Stimulated activated CD8-positive, alpha-beta memory T cell treated with anti-CD3 and anti-CD28 coated beads, Interleukin-15, amount 100 ng/mL, for 4 hours (primary cell): Measurements from ENCODE around the gene NPAS3.
"Not testable (repeated sequence)": the region's sequence is repeated elsewhere in the genome, so short reads cannot be mapped to it uniquely, and the experiment has no call there.

Experiments used
- DNase-seq, 2 donors: peaks; one replicate each; pipeline ENCODE4 v3.0.0-alpha.2; 2020; ENCODE audit warnings: low read depth in 2 of 2

NPAS3 gene

DNA sequence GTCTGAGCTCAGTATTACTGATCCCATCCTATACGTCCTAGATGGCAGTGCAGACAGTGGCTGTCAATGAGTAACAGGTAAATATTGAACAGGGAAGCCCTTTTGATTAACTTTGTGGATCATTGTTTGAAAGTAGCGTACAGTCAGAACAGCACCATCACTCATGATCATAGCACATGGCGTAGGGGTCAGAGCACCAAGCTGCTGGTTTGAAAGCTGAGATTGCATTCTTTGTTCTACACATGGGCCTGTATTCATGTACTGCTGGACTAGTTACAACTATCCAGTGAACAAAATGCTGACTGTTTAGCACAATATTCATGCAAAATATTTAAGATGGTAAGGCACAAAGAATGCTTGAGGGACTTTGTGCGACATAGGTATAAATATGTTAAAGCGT lies 131.8 kb downstream of the NPAS3 start:
- DNase-seq = no peak

DNA sequence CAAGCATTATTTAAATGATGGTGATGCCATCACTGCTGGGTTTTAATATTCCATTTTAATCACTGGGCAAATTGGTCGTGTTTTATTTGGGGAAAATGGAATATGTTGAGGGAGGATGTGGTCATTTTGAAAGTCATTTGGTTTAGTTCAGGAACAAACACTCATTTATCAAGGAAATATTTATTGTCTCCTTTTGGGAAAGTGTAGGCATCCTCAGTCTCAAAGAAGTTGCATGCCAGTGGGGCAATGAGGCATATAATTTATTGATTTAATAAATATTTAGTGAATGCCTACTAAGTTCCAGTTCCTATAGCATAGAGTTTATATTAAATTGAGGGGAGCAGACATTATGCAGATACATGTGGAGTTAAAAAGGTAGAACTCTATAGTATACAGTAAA lies 134.3 kb downstream of the NPAS3 start:
- DNase-seq = no peak

DNA sequence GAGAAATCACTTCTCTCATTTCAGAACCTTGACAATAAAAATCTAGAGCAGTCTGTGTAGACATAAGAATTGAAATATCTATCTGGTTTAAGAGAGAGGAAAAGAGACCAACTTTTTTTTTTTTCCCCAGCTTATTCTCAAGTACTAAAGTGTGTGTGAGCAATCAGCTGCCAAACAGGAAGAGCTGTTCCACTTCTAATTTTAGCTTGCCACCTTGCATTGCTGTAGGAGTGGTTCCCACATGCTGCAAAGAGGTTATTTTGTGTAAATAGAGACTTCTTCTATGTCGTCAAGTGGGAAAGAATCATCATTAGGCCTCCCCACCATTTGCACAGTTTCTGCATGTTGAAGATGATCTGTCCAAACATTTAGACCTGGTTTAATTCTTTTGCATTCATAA lies 142.6 kb downstream of the NPAS3 start:
- DNase-seq = no peak

- DNase-seq = no peak
Measured at GRCh38 chr14:33085799-33086198, 147.1 kb downstream of the NPAS3 start.

DNA sequence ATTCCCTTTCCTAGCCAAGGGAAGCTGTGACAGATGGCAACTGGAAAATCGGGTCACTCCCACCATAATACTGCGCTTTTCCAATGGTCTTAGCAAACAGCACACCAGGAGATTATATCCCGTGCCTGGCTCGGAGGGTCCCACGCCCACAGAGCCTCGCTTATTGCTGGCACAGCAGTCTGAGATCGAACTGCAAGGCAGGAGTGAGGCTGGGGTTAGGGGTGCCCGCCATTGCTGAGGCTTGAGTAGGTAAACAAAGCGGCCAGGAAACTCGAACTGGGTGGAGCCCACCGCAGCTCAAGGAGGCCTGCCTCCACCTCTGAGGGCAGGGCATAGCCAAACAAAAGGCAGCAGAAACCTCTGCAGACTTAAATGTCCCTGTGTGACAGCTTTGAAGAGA lies 149.6 kb downstream of the NPAS3 start:
- DNase-seq = not testable (repeated sequence)

DNA sequence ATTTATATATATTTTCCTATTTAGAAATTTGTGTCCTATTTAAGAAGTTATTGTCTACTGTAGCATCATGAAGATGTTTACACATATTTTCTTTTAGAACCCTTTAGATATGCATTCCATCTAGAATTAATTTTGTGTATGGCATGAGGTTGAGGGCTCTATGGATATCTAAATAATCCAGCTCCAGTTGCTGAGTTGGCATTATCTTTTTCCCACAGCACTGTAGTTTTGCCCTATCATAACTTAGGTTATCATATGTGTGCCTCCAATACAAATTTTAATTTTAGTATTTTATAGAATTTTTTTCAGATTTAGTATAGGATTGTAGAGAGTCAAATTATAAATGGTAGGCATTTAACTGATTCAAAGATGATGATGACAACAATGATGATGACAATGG lies 159.3 kb downstream of the NPAS3 start:
- no peak for DNase-seq

GRCh38 chr14:33103489-33103888 lies 164.8 kb downstream of the NPAS3 start:
- DNase-seq = no peak

GRCh38 chr14:33103966-33104365 lies 165.3 kb downstream of the NPAS3 start:
- DNase-seq = no peak

- no peak for DNase-seq
Measured at GRCh38 chr14:33110737-33111443, 172.2 kb downstream of the NPAS3 start.

DNA sequence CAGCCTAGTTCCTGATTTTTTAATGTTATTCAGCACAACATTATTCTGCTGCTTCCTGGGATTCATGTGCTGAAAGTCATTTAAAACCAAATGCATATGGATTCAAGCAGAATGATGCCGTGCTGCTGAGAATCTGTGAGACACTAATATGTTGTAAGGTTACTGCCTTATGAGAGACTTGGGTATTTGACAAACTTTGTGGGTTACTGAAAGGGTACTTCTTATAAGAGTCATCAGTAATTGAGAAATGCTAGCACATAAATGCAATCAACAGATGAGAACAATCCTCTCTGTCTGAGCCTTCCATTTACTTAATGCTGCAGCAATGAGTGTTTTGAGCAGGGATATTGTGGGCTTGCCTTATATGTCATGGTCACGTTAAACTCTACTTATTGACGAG lies 175.7 kb downstream of the NPAS3 start:
- DNase-seq = no peak

DNA sequence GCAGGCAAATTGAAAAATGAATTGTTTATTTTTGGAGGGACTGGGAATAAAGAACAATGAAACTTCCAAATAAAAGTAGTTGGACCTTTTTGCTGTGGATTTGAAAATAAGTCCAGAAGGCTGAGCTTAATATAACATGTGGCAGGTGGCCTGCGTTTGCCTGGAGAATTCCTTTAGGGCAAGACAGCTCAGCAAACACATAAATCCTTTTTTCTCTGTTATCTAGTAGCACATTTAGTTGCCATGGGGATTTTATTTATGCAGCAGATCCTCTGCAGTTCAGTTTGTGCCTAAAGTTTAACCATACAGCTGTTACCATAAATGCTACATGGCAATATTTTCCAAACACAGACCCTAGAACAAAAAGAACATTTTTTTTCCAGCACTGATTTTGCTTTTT lies 180.0 kb downstream of the NPAS3 start:
- DNase-seq = no peak

DNA sequence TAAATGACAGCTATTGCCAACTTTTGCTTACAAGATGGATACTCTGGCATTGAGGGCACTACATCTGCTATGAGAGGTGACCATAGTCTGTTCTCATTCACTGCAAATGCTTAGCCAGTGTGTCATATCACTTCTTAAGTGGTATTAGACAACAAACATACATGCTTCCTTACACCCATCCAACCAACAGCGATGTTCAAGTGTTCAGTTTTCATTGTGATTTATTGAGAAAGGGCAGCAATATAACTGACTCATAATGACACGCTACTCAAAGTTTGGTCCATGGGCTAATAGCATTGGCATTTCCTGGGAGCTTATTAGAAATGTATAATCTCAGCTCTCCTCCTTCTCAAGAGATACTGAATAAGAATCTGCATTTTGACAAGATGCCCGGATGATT lies 181.7 kb downstream of the NPAS3 start:
- DNase-seq = no peak

- DNase-seq = no peak
Measured at GRCh38 chr14:33120966-33121365, 182.3 kb downstream of the NPAS3 start.

DNA sequence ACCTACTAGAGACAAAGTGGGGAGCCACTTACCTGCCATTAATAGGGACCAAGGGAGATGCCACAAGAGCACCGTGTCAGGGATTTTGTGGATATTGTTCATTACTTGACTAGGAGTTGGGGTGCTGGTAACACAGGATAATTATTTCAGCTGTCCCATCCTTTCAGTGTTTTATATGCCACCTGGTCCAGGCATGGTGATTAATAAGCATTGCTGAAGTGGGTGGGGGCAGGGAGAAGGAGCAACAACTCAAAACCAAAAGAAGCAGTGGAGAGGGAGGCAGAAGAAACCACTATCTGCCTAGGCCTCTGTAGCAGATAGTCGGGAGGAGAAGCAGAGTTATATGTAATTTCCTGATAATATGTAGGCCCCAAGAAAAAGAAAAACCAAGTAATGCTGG lies 184.6 kb downstream of the NPAS3 start:
- DNase-seq = no peak

DNA sequence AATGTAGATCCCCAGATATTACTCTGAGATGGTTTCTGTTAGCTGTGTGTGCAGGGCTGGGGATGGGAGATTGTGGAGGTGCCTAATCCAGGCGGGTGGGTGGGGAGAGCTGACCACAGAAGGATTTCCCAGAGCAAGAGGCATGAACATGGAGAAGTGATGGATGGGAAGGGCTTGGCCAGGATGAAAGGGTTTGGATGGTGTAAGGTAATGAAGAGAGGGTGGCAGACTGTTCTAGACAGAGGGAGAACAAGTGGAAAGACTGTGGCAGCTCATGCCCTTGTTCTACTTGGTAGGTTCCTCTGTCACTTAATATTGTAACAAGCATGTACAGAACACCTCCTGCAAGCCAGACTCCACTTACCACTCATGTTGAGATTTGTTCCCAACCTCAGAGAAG lies 187.8 kb downstream of the NPAS3 start:
- no peak for DNase-seq

DNA sequence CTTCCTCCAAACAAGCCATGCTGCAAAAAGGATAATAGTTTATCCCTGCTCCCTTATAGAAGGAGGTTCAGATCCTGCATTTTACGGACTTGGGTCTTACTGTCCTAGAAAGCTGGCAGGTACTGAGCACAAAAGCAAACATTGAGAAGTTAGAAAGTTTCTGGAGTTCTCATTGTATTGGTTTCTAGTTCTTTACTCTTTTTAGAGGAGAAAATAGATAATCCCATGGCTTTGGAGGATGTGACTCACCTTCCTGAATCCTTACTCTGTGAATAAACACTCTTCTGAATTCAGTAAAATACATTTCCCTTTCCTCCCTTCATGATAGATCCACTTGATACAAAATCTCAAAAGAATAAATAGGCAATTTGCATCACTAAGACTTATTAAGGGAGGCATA lies 188.9 kb downstream of the NPAS3 start:
- no peak for DNase-seq

DNA sequence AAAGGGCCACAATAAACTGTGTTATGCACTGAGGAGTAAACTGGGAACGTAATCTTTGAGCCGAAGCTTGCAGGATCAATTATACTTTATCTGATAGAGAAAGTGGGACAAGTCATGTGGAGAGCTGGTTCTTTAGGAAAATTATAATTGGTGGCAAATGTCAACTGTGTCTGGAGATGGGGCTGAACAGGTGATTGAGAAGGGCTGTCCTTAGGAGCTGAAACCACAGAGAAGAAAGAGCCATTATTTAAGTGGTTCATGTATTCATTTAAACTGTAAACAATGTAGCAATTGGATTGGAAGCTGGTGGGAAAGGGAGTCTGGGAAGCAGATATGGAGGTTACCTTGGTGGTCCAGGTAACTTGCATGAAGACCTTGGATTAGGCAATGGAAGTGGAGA lies 193.1 kb downstream of the NPAS3 start:
- no peak for DNase-seq

- DNase-seq = no peak
Measured at GRCh38 chr14:33134162-33134561, 195.5 kb downstream of the NPAS3 start.

DNA sequence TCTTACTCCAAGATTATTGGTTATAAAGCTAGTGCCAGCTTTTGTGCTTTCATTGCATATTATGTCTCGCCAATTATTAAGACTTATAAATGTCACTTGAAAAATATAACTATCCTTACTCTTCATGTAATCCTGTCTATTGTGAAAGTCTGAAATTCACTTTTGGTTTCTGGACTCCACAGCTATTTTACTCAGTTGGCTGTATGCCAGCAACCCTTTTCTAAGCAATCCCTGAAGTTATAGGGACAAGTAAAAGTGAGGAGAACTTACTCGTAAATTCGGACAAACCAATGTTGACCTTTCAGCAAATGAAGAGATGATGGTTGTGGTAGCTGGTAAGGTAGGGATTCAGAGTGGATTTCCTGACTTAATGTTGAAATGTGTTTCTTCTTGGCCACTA lies 196.3 kb downstream of the NPAS3 start:
- DNase-seq = no peak

- no peak for DNase-seq
Measured at GRCh38 chr14:33150666-33151428, 212.2 kb downstream of the NPAS3 start.

DNA sequence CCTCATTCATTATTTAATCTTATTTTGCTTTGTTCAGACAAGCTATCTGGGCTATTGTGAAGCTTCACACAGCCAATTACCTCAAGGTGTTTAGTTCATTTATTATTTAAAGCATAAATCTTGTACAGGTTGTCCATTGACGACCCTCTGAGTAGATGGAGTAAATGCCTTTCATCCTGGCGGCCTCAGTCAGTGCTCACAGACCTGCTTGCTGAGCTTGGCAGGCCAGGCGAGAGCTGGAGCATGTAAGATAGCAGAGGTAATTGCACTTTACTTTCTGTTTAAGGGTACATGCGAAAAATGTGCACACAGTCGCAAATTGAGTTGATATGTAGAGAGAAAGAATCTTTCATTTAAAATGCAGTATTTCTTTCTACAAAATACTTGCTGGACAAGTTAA lies 224.4 kb downstream of the NPAS3 start:
- no peak for DNase-seq

GRCh38 chr14:33163600-33163999 lies 224.9 kb downstream of the NPAS3 start:
- DNase-seq = no peak

DNA sequence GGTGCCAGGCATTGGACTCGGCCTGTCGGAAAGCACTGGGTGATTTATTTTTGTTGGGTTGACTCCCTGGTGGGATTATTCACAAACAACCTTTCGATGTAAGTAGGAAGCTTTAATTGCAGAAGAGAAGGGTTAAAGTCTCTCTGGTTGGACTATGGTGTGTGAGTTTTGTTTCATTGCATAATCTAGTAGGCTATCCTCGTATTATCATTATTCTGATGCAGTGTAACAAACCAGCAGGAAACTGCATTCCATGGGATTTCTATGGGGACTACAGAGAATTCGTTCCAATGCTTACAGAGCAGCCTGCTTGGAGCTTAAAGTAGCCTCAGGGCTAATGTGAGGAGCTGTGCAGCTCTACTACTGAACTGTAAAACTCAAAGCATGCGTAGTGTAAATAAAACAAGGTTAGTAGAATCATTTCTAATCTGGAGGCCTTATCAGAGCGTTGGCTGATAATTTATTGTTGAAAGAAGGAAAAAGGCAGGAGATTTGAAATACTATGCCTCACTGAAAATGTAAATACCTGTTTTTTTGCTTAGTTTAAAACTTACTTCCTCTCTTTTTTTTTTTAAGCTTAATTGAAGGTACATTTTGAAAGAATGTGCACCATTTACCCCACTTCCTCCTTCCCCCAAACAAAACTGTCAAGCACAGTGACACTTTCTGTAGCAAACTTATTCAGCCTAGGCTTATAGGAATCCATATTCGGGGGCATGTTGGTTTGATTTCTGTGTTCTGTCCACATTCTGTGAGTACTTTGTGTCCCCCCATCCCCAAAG lies 226.7 kb downstream of the NPAS3 start:
- DNase-seq = no peak
